PC-9 (cell line): Measurements from ENCODE around the gene PPP1R37. TPM values are rescaled to one million over a fixed set of nuclear protein-coding genes. Genes with fewer than 3 reads are reported as not detected.

ENCODE experiments used
- BruUV-seq: library from RNA; stranded (reverse); fragments of 400-500 nt; replicated peaks from 2 replicates; lab custom pipeline; 2021; lab: Mats Ljungman, UMichigan
- CTCF ChIA-PET: fragments of 300-600 bp; sonication (Branson Sonifier 250); formaldehyde crosslinking; loops from one replicate; lab custom pipeline; 2022; ENCODE audit warnings: antibody characterized with exemption; lab: Charles Lee
- POLR2A ChIA-PET: fragments of 300-600 bp; sonication (Branson Sonifier 250); formaldehyde crosslinking; loops from one replicate; lab custom pipeline; 2022; ENCODE audit warnings: antibody characterized with exemption; ENCODE audit not compliant: unreplicated experiment; lab: Charles Lee
- DNase-seq, 2 experiments: peaks; one replicate each; pipeline versions ENCODE4 v3.0.0 to v3.0.0-alpha.2; 2015 to 2022; ENCODE audit warnings: mixed read lengths in 1 of 2
- H2AFZ ChIP-seq: fragments of 200-600 bp; sonication (generic); 2 replicates; pipeline ENCODE4 v1.8.1; 2017; ENCODE audit warnings: antibody characterized with exemption
- H3F3A ChIP-seq: fragments of 200-600 bp; sonication (generic); 2 replicates; pipeline ENCODE4 v1.8.1; 2017; ENCODE audit warnings: antibody characterized with exemption, mild to moderate bottlenecking, low read depth; ENCODE audit not compliant: insufficient read depth
- H3K27ac ChIP-seq: fragments of 200-600 bp; sonication (generic); 2 replicates; pipeline ENCODE4 v1.6.1; 2016; ENCODE audit warnings: mixed run types
- H3K27me3 ChIP-seq: fragments of 200-600 bp; sonication (generic); 2 replicates; pipeline ENCODE4 v1.6.1; 2016; ENCODE audit warnings: low read depth, mixed run types; ENCODE audit not compliant: insufficient read depth
- H3K36me3 ChIP-seq: fragments of 200-600 bp; sonication (generic); 2 replicates; pipeline ENCODE4 v1.6.1; 2016; ENCODE audit warnings: low read depth, mixed run types
- H3K4me1 ChIP-seq: fragments of 200-600 bp; sonication (generic); replicated peaks from 2 replicates; pipeline ENCODE4 v1.6.1; 2016; ENCODE audit warnings: mixed run types; ENCODE audit not compliant: insufficient read depth
- H3K4me2 ChIP-seq: fragments of 200-600 bp; sonication (generic); 2 replicates; pipeline ENCODE4 v1.6.1; 2017; ENCODE audit warnings: mixed run types
- H3K4me3 ChIP-seq: fragments of 200-600 bp; sonication (generic); 2 replicates; pipeline ENCODE4 v1.6.1; 2016; ENCODE audit warnings: mixed run types
- H3K79me2 ChIP-seq: fragments of 200-600 bp; sonication (generic); 2 replicates; pipeline ENCODE4 v1.6.1; 2017; ENCODE audit warnings: low read depth, mixed run types
- H3K9me2 ChIP-seq: fragments of 200-600 bp; sonication (generic); 2 replicates; pipeline ENCODE4 v1.8.1; 2017; ENCODE audit warnings: mild to moderate bottlenecking; ENCODE audit not compliant: insufficient read depth
- H3K9me3 ChIP-seq: fragments of 200-600 bp; sonication (generic); 2 replicates; pipeline ENCODE4 v1.8.1; 2016; ENCODE audit warnings: low read depth; ENCODE audit not compliant: insufficient read depth
- H4K20me1 ChIP-seq: fragments of 200-600 bp; sonication (generic); 2 replicates; pipeline ENCODE4 v1.8.1; 2017; ENCODE audit not compliant: insufficient read depth
- CTCF ChIP-seq: fragments of 200-600 bp; sonication (generic); conservative IDR thresholded peaks from 2 replicates; pipeline ENCODE4 v1.6.1; 2017; ENCODE audit warnings: mixed run types, antibody characterized with exemption, mild to moderate bottlenecking, moderate library complexity
- EZH2 ChIP-seq: fragments of 200-600 bp; sonication (generic); IDR thresholded peaks from 2 replicates; pipeline ENCODE4 v1.8.0; 2017; ENCODE audit warnings: antibody characterized with exemption, low read depth
- intact Hi-C: fragments of 100-400 bp; cut with micrococcal nuclease; formaldehyde crosslinking; loops from one replicate; pipeline ENCODE4 v1.10.0; 2022; ENCODE audit not compliant: unreplicated experiment
- total RNA-seq: library from RNA; stranded (reverse); gene quantifications from 2 replicates; pipeline ENCODE4 v1.2.3, GENCODE V29; 2021

Gene PPP1R37
- total RNA-seq, 1 experiment from 2014 or later: 41.1 TPM

- intact Hi-C loops: no loop called here
- POLR2A ChIA-PET: interaction anchor here (0.6 kb wide), 1 partner anchor 244 kb away, joined by 5 read pairs; no protein-coding TSS in a partner anchor
These were observed 79.7 kb downstream of the PPP1R37 start for GRCh38 chr19:45172611-45173208.

GRCh38 chr19:45173816-45174215 is 80.8 kb downstream of the PPP1R37 start:
- DNase-seq: no peak
- Histone ChIP-seq H3K9me3 (no peaks in the 10 kb centered on the region), H3K27me3 (no peaks in the 10 kb centered on the region), H3K4me3 (no peak overlapping the region), H3K79me2 (peaks cover 13% of the 10 kb centered on the region), H3K27ac (no peak overlapping the region), H2AFZ (no peak overlapping the region), H3K36me3 (no peaks in the 10 kb centered on the region), H3K4me2 (no peak overlapping the region), H3F3A (peaks cover 16% of the 10 kb centered on the region; the same call in 1 of the 2 replicates), H3K9me2 (no peaks in the 10 kb centered on the region), H4K20me1 (peaks cover 8% of the 10 kb centered on the region; the same call in 1 of the 2 replicates), H3K4me1 (peaks cover 10% of the 10 kb centered on the region; the same call in 1 of the 2 replicates)
- BruUV-seq: no TSS peak
- intact Hi-C loops: no loop called here
- no peak for TF ChIP-seq EZH2
- no peak for TF ChIP-seq CTCF
- ChIA-PET CTCF (no interaction called here), POLR2A (no interaction called here)

More at GRCh38 chr19:45172611-45173208, 79.7 kb downstream of the PPP1R37 start:
- Histone ChIP-seq H3K4me3 (no peak overlapping the region), H3K9me2 (no peaks in the 10 kb centered on the region), H3K36me3 (no peaks in the 10 kb centered on the region), H3K4me1 (peaks cover 10% of the 10 kb centered on the region; the same call in 1 of the 2 replicates), H3K9me3 (no peaks in the 10 kb centered on the region), H3K79me2 (peaks cover 13% of the 10 kb centered on the region), H3F3A (peaks cover 12% of the 10 kb centered on the region; the same call in 1 of the 2 replicates), H3K27me3 (no peaks in the 10 kb centered on the region), H3K27ac (no peak overlapping the region), H2AFZ (no peak overlapping the region), H3K4me2 (no peak overlapping the region), H4K20me1 (peaks cover 10% of the 10 kb centered on the region; the same call in 1 of the 2 replicates)
- no peak for TF ChIP-seq EZH2
- TF ChIP-seq CTCF: no peak
- CTCF ChIA-PET: no interaction called here
- DNase-seq: no peak
- no TSS peak for BruUV-seq

DNA sequence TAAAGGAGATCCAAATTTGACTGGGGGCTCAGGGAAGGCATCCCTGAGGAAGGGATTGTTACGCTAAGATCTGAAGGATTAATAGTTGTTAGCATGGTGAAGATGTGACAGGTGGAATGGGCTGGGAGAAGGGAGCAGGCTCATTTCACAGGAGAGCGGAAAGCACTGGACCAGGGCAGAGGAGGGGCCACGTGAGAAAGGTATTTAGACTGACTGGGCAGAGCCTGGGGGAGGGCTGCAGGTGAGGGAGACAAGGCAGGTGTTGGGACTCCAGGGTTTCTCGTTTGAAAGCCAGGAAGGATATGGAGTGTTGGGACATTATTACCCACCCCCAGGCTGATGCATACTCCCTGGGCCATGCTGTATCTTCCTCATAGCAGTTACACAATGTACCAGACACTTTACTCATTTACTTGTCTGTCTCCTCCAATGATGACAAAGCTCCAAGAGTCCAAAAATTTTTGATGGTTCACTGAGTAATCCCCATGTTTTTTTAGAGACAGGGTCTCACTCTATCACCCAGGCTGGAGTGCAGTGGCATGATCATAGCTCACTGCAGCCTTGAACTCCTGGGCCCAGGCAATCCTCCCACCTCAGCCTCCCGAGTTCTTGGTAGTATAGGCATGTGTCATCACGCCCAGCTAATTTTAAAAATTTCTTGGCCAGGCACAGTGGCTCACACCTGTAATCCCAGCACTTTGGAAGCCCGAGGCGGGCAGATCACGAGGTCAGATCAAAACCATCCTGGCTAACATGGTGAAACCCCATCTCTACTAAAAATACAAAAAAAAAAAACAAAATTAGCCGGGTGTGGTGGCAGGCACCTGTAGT is 82.8 kb downstream of the PPP1R37 start:
- peaks cover 32% of the 10 kb centered on the region for H3K79me2 ChIP-seq
- no peak overlapping the region for H3K4me2 ChIP-seq
- H3K4me1 ChIP-seq: peaks cover 16% of the 10 kb centered on the region; the same call in 1 of the 2 replicates
- no peak overlapping the region for H3K27ac ChIP-seq
- BruUV-seq: no TSS peak
- TF ChIP-seq CTCF (no peak), EZH2 (no peak)
- H2AFZ ChIP-seq: no peak overlapping the region
- intact Hi-C loops: no loop called here
- POLR2A ChIA-PET: interaction anchor here (0.6 kb wide), 1 partner anchor 13 kb away, joined by 3 read pairs; no protein-coding TSS in a partner anchor
- H3F3A ChIP-seq: peaks cover 23% of the 10 kb centered on the region; the same call in 1 of the 2 replicates
- H3K27me3 ChIP-seq: no peaks in the 10 kb centered on the region
- H3K9me2 ChIP-seq: no peaks in the 10 kb centered on the region
- H3K9me3 ChIP-seq: no peaks in the 10 kb centered on the region
- CTCF ChIA-PET: no interaction called here
- H4K20me1 ChIP-seq: peaks cover 2% of the 10 kb centered on the region; the same call in 1 of the 2 replicates
- H3K36me3 ChIP-seq: no peaks in the 10 kb centered on the region
- no peak overlapping the region for H3K4me3 ChIP-seq
- DNase-seq: no peak
